ENCODE results near the gene MAP2. TPM values are rescaled to one million over a fixed set of nuclear protein-coding genes. Genes with fewer than 3 reads are reported as not detected.

Gene MAP2
- total RNA-seq, 2 experiments from 2014 or later, result not detected

DNA sequence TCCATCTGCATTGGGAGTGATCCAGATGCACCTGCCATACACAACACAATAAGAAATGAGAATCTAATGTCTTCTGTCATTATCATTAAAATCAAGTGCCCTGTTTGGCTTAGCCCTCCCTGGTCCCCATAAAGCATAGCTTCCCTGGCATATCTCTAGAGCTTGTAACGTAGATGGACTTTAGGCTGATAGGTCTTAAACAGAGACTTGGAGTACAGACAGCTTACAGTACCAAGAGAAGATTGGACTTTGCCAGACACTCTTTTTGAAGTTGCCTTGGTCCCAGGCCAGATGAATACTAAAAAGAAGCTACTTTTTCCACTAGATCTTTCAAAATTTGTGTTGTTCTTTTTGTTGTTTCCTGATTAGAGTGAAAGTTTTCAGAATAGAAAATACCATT lies 261.5 kb downstream of the MAP2 start:
- ChIA-PET CTCF (no interaction called here), POLR2A (no interaction called here)

DNA sequence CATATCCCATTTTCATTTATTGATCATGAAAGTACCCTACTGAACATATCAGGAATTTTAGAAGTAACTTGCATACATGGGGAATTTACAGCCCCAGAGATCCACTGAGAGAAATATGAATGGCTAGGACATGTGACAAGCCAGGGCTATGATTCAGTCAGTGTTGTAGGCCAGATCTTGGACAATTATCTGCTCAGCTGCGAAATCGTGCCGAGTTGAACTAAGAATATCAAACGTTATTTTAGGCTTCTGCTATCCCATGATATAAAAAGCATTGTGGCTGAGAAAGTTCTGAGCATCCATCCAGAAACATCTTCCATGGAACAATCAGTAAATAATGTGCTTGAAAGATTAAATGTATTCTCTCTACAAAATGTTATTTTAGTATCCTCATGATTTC lies 262.1 kb downstream of the MAP2 start:
- CTCF ChIA-PET, result no interaction called here
- POLR2A ChIA-PET, result no interaction called here

DNA sequence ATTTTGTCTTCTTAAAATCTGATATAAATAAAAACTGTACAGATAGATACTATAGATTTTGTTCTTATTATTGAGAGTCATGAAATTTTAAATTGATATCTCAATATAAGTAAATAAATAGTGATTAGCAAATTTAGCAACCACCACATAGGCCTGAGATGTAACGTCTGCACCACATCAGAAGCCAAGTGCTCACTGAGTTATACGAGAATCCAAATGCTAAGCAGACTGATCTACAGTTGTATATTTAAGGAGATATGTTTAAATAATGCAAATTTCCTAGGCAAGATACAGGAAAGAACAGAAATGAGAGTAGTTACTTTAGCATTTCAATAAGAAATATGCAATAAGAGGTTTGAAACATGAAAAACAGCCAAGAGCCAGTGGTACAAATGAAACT lies 262.6 kb downstream of the MAP2 start:
- POLR2A ChIA-PET, result no interaction called here
- CTCF ChIA-PET, result no interaction called here

DNA sequence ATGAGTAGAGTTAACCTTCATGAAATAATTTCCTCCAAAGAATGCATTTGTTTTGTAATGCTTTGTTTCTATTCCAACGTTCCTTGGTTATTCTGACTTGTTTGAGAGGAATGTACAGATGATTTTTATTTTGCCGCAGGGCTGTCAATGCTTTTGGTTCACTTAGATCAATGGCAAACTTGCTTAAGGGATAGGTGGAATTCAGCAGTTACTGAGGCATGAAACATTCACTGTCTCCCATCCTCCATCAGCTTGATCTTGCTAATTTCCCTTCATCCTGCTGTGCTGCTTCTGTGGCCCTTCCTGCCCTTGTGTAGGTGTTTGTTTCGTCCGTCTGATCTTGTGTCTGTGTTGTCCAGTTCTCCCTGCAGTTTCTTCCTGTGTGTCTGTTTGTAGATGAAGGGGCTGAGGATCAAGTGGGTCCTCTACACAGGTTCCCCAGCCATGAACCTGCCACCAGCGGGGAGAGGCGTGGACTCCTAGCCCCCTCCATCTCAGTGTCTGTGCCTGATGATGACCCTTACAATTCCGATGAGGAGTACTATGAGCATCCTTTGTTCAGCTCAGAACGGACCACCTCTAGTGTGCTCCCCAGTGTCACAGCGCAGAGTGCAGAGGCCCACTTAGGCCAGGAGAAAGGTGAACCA lies 263.6 kb downstream of the MAP2 start:
- POLR2A ChIA-PET, result interaction anchor here (0.5 kb wide), 1 partner anchor 278 kb away, joined by 3 read pairs; no protein-coding TSS in a partner anchor
- CTCF ChIA-PET, result no interaction called here

DNA sequence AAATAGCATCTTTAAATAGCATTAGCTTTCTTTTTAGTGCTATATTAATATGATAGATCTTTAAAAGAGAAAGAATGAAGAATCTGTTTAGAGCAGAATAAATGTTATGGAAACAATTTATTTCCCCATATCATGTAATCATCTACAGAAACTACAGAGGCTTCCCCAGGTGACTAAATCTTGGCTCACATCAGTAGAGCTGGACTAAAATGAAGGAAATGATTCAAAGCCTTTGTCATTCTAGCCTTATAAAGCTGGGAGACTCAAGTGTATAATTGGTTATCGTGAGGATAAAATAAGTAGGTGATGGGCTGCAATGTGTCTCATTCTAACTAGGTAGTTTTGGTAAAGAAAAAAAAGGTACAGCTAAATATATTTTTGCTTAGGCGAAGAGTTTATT lies 264.5 kb downstream of the MAP2 start:
- ChIA-PET POLR2A (interaction anchor here (0.5 kb wide), 1 partner anchor 277 kb away, joined by 3 read pairs; no protein-coding TSS in a partner anchor), CTCF (no interaction called here)

DNA sequence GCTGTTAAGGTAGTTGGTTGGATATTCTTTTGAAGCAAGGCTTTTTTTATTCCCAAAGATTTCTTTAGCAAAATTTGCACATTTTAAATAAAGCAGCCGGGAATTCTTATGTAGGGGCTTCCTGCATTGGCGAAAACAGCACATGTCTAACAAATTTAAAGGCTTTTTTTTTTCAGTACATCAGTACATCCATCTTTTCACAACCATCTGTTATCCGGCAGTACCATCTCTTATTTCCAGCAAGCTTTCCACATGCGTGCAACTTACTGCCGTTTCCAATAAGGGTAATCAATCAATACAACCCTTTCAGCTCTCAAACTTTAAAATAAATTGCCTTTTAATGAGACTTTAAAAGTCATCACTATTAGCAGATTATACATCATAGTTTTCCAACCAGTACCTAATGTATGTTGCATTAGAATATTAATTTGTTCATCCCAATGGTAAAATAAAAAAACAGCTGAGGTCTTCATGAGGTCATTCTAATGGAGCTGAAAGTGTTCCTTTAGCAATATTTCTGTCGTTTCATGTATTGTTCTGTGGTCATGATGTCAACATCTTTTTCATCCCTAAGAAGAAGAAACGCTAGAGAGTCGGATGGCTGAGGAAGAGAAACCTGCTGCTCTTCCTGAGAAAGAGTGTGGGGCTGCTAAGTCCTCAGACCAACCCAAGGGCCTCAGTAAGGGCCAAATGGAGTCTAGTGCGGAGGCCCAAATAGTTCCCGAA lies 266.3 kb downstream of the MAP2 start:
- ChIA-PET POLR2A (no interaction called here), CTCF (no interaction called here)

DNA sequence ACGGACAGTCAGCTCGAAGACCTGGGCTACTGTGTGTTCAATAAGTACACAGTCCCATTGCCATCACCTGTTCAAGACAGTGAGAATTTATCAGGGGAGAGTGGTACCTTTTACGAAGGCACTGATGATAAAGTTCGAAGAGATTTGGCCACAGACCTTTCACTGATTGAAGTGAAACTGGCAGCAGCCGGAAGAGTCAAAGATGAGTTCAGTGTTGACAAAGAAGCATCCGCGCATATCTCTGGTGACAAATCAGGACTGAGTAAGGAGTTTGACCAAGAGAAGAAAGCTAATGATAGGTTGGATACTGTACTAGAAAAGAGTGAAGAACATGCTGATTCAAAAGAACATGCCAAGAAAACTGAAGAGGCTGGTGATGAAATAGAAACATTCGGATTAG lies 270.9 kb downstream of the MAP2 start:
- CTCF ChIA-PET, result no interaction called here
- POLR2A ChIA-PET, result no interaction called here

DNA sequence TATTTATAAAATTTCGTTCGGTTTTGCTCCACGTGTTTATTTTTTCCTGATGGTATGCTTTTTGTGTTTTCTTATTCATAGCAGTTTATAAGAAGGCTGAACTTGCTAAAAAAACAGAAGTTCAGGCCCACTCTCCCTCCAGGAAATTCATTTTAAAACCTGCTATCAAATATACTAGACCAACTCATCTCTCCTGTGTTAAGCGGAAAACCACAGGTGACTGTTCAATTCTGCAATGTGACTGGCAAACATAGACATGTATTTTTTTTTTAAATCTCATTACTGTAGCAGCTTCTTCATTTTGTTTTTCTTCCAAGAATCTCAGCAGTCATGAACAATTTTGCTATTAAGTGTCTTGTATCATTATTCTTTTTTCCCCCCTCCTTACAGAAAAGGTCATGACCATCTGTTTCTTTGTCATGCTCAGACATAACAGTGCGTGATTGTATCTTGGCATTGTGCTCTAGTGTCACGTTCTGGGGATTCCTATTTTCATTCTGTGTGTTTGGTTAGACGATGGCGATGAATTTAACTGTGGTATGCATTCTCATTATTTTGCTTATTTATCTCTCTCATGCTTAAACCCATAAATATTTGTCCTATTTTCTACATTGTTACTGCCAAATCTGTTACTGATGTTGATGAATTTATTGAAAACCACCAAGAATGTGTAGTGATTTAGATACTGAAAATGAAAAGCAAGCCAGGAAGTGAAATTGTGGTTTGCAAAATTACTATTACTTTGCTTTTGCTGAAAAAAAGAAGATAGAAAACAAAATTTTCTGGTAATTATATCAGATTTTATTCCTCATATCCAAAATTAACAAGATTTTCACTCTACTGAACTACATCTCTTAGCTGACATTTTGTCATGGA lies 273.2 kb downstream of the MAP2 start:
- POLR2A ChIA-PET, result no interaction called here
- CTCF ChIA-PET, result no interaction called here

DNA sequence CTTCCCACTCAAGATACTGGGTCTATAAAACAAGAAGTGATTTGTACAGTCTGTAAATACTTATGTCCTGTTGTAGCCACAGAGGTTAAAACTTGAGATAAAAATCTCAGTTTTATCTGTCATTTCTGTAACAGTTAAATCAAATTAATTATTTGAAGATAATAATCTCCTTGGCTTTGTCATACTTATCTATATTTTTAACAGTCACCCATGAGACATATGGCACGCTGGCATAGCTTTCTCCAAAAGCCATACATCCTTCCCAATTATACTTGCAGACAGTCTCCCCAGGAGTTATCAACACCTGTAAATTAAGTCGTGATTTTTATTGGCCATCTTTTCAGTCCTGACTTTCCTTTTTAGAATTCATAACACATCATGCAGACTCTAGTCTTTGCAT lies 278.9 kb downstream of the MAP2 start:
- CTCF ChIA-PET, result no interaction called here
- POLR2A ChIA-PET, result no interaction called here

DNA sequence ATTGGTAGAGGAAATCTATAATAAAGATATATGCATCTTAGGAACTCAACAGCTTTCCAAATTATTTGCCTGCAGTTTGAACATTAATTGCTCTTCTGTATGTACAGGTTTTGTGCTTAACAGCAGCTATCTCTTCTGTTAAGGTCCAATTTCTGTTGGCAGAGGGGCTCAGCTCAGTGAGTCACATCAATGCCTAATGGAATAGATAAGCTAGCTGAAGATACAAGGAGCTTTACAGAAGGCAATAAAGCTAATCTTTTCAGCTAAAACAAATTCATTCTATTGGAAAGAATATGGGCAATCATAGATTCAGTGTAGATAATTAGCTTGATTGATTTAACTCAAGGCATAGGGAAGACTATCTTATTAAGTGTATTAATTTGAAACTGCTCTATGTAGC lies 289.4 kb downstream of the MAP2 start:
- POLR2A ChIA-PET, result no interaction called here
- CTCF ChIA-PET, result no interaction called here

DNA sequence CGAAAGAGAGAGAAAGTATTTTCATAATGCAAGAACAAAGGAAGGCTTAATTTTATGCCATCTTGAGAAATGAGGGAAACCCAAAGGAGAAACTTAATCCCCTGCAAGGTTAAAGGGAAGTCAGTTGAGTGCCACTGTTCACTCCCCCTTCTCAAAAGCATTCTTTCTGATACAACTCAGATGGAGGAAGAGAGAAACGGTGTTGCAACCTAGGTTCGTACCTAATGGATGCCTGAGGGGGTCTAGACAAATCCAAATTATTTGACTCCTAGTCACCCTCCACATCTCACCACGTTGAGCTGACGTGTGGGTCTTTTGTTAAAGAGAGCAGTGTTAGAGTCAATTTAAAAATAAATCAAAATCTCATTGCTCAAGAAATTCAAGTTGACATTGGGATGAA lies 295.2 kb downstream of the MAP2 start:
- ChIA-PET POLR2A (no interaction called here), CTCF (no interaction called here)

DNA sequence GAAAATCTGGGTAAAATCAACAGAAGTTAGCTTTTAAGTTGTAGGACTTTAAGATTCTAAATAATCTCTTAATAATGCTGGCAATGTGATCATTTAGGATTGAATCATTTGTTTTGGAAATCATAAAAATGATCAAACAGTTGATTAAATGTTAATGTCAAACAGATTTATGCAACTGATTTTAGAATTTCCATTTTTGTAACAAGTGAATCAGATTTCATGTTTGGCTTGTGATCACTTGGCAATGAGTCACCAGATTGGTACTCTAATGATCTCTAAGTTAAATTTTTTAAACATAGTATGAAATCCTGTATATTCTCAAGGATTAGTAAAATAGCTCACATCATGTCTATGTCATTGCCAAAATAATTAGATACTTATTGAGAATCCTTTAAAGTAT lies 297.6 kb downstream of the MAP2 start:
- POLR2A ChIA-PET, result no interaction called here
- CTCF ChIA-PET, result no interaction called here

DNA sequence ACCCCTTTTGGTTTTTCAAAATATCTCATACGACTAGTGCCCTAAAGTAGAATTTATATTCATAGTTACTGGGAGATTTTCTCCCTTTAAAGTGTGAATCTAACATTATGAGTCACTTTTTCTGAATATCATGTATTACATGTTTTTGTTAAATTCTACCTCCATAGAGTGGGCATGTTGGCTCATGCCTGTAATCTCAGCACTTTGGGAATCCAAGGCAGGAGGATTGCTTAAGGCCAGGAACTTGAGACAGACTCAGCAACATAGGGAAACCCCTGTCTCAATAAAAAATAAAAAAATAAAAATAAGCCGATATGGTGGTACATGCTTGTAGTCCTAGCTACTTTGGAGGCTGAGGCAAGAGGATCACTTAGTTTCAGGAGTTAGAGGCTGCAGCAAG lies 302.5 kb downstream of the MAP2 start:
- POLR2A ChIA-PET, result no interaction called here
- CTCF ChIA-PET, result no interaction called here

DNA sequence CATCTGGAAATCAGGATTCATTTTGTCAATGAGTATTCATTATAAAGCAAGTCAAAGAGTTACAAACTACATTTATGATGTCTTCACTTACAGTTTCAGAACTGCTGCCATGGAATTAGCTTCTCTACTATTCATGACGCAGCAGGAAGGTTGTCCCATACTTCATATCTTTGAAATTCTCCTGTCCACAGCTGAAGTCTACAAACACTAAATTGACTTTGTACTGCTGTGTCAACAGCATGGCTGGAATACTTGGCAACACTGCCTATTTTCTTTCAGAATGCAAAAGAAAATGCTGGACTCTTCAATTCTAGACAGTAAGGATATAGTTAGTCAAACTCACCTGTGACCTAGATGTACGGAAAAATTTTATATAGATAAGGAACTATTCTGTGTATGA lies 303.2 kb downstream of the MAP2 start:
- ChIA-PET POLR2A (no interaction called here), CTCF (no interaction called here)

DNA sequence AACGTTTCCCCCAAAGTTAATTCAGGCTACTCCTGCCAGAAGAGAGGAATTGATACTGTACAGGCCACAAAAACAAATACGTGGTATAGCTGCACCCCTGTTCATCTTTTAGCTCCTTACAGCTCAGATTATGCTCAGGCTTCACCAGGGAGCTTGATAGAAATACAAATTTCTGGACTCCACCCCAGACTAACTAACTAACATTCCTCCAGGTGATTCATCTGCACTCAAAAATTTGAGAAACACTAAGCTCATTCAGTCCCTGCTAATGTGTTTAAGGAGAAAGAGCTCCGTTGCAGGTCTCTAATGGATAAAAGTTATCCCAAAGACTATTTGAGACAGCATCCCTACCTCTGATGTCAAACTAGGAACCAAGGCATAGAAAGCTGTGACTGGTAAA lies 311.0 kb downstream of the MAP2 start:
- CTCF ChIA-PET, result no interaction called here
- POLR2A ChIA-PET, result no interaction called here

DNA sequence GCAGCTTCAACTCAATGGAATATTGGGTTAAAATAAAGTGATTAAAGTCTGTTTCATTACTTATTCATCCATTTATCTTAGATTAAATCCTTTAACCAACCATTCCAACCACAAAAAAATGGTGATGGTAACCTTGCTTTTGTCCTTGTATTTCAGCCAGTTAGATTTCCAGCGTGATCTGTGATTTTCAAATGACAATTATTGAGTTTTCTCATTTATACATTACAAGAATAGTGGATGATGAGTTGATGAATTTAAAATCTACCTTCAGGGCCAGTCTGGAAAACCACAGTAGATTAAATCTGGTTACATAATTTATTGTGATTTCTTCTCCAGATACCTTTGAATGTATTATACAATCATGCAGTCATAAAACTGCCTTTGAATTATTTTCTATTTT lies 318.1 kb downstream of the MAP2 start:
- CTCF ChIA-PET, result no interaction called here
- POLR2A ChIA-PET, result no interaction called here

DNA sequence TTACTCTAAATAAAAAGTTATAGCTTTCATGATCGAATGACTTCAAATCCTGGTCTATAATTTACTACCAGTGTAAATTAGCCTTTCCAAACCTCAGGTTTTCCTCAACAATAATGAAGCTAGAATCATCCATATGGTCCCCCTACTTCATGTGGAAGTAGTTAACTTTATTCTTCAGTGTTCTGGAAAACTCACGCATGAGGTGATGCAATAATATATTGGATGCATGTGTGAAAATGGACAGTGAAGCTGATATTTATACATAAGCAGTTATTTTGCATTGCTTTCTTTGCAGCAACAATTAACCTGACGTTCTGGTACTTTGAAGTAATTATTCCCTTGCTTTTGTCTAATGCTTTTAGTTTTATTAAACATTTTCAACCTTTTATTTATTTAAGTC lies 329.2 kb downstream of the MAP2 start:
- ChIA-PET CTCF (no interaction called here), POLR2A (no interaction called here)

DNA sequence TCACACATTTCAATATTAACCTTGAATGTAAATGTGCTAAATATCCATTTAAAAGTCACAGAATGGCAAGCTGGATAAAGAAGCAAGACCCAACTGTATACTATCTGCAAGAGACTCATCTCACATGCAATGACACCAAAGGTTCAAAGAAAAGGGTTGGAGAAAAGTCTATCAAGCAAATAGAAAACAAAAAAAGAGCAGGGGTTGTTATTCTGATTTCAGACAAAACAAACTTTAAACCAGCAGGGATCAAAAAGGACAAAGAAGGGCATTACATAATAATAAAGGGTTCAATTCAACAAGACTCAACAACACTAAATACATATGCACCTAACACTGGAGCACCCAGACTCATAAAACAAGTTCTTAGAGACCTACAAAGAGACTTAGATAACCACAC lies 333.3 kb downstream of the MAP2 start:
- ChIA-PET CTCF (no interaction called here), POLR2A (no interaction called here)

DNA sequence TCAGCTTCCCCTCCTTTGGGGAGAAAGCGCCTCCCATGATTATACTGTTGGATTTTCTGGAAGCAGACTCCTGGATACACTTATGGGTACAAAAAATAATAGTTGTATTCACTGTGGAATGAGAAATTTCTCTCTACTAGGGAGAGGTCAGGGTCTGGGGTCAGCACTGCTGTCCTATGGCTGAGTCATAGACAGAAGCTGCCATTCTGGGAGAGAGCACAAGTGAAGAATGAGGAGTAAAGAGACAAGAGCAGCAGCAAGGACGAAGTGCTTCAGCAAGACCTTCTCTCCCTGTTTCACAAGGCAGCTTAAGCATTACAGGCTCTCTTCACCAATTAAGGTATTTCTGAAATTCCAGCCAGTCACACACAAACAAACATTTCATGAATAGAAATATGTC lies 337.7 kb downstream of the MAP2 start:
- ChIA-PET CTCF (no interaction called here), POLR2A (no interaction called here)

DNA sequence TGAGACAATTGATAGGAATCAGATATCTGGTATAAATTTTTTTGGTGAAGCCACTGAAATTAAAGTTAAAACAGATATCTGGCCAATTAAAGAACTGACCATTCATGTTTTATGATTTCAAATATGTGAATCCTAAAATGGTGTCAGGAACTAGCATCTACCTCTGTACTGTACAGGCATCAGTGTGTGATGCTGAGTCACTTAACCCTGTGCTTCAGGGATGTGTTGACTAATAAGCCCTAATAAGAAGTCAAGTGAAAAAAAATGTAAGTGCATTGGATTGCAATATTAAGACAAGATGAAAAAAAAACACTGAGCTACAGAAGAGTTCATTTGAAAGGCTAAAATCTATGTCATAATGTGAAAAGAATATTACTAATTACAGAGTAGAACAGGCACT lies 338.7 kb downstream of the MAP2 start:
- ChIA-PET POLR2A (no interaction called here), CTCF (no interaction called here)

DNA sequence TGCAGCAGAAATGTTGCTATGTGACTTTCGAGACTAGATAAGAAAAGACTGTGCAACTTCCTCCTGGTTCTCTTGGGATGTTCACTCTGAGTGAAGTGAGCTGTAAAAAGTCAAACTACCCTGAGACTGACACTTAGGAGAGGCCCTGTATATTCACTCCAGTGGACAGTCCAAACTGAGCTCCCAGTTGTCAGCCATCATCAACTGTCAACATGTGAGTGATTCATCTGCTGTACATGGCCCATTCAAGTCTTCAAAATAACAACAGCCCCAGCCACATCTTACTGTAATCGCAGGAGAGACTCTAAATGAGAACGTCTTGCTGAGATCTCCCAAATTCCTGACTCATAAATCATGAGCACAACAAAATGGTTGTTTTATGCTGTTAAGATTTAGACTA lies 339.3 kb downstream of the MAP2 start:
- POLR2A ChIA-PET, result no interaction called here

More for the DNA sequence above, 339.3 kb downstream of the MAP2 start:
- CTCF ChIA-PET, result no interaction called here

Data from activated CD8-positive, alpha-beta memory T cell treated with anti-CD3 and anti-CD28 coated beads for 36 hours (primary cell).